PC-9 (cell line): ENCODE results near the gene MTO1.

Source experiments
- EZH2 ChIP-seq: fragments of 200-600 bp; sonication (generic); IDR thresholded peaks from 2 replicates; pipeline ENCODE4 v1.8.0; 2017; ENCODE audit warnings: antibody characterized with exemption, low read depth
- TF ChIP-seq, protein P1 (sequence below): fragments of 200-600 bp; sonication (generic); conservative IDR thresholded peaks from 2 replicates; pipeline ENCODE4 v1.6.1; 2017; ENCODE audit warnings: mixed run types, antibody characterized with exemption, mild to moderate bottlenecking, moderate library complexity

DNA sequence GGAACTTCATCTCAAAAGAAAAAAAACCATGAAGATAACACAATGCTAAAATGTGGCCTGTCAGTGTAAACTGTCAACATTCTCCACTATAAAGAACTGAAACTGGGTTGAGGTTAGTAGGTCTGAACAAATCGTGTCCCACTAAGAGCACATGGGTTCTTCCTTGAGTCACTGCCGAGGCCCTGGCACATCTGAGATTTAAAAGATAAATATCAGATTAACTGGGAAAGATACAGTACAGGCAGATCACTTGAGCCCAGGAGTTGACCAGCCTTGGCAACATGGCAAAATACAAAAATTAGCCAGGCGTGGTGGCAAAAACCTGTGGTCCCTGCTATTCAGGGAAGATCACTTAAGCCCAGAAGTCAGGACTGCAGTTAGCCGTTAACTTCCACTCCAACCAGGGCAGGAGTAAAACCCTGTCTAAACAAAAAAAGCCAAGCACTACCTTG, 53.7 kb downstream of the MTO1 start:
- TF ChIP-seq, protein P1, sequence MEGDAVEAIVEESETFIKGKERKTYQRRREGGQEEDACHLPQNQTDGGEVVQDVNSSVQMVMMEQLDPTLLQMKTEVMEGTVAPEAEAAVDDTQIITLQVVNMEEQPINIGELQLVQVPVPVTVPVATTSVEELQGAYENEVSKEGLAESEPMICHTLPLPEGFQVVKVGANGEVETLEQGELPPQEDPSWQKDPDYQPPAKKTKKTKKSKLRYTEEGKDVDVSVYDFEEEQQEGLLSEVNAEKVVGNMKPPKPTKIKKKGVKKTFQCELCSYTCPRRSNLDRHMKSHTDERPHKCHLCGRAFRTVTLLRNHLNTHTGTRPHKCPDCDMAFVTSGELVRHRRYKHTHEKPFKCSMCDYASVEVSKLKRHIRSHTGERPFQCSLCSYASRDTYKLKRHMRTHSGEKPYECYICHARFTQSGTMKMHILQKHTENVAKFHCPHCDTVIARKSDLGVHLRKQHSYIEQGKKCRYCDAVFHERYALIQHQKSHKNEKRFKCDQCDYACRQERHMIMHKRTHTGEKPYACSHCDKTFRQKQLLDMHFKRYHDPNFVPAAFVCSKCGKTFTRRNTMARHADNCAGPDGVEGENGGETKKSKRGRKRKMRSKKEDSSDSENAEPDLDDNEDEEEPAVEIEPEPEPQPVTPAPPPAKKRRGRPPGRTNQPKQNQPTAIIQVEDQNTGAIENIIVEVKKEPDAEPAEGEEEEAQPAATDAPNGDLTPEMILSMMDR = no peak
- no peak for TF ChIP-seq EZH2
